Endothelial cell of umbilical vein (primary cell): ENCODE measurements around the gene TXK. TPM values are rescaled to one million over a fixed set of nuclear protein-coding genes. Genes with fewer than 3 reads are reported as not detected.

ENCODE experiments used
- BruUV-seq: library from RNA; stranded (reverse); fragments of 400-500 nt; replicated peaks from 2 replicates; lab custom pipeline; 2021; lab: Mats Ljungman, UMichigan
- CTCF ChIA-PET: fragments of 300-600, 350-600 bp; sonication (Branson Sonifier 250); formaldehyde crosslinking; loops from one replicate; lab custom pipeline; 2021; ENCODE audit warnings: antibody characterized with exemption, inconsistent platforms; lab: Charles Lee
- POLR2A ChIA-PET: fragments of 300-600, 350-600 bp; sonication (Branson Sonifier 250); formaldehyde crosslinking; loops from one replicate; lab custom pipeline; 2021; ENCODE audit warnings: antibody characterized with exemption, inconsistent platforms; lab: Charles Lee
- DNase-seq: peaks from one replicate; pipeline ENCODE4 v3.0.0-alpha.2; 2011; ENCODE audit warnings: low read depth, low spot score
- FAIRE-seq: peaks from 2 replicates; lab custom pipeline; 2011; peaks lifted over from hg19 to GRCh38; lab: Jason Lieb, UNC
- H2AFZ ChIP-seq: 2 replicates; pipeline ENCODE4 v1.6.0; 2012; ENCODE audit warnings: low read depth, low read length, control low read depth, inconsistent platforms
- H3K27ac ChIP-seq: 2 replicates; pipeline ENCODE4 v1.5.1; 2011; ENCODE audit warnings: low read depth, mild to moderate bottlenecking, control low read depth, low read length, moderate library complexity; ENCODE audit not compliant: insufficient read depth
- H3K27me3 ChIP-seq, 2 experiments: 2 replicates each; pipeline versions ENCODE4 v1.6.0 to v1.6.1; 2011; ENCODE audit warnings: low read length in 2 of 2, mixed read lengths in 1 of 2; ENCODE audit not compliant: control insufficient read depth in 2 of 2, insufficient read depth in 2 of 2
- H3K36me3 ChIP-seq, 2 experiments: 2 replicates in 1 of 2; 3 replicates in 1 of 2; pipeline ENCODE4 v1.5.1; 2011; ENCODE audit warnings: low read length in 2 of 2, mild to moderate bottlenecking in 1 of 2, moderate library complexity in 1 of 2; ENCODE audit not compliant: control insufficient read depth in 2 of 2, insufficient read depth in 2 of 2; ENCODE audit errors: extremely low read depth in 1 of 2
- H3K4me1 ChIP-seq: 3 replicates; pipeline ENCODE4 v1.5.1; 2011; ENCODE audit warnings: mild to moderate bottlenecking, low read length; ENCODE audit not compliant: control insufficient read depth, insufficient read depth; ENCODE audit errors: extremely low read depth
- H3K4me2 ChIP-seq: 2 replicates; pipeline ENCODE4 v1.6.1; 2011; ENCODE audit warnings: low read length, control low read depth, mixed read lengths; ENCODE audit not compliant: insufficient read depth
- H3K4me3 ChIP-seq, 3 experiments: fragments of 200-600 bp in 1 of 3; sonication (generic), shearing (Covaris generic) in 1 of 3; replicated peaks in 1 of 3; 2 replicates each; pipeline ENCODE4 v1.5.1; 2011 to 2016; ENCODE audit warnings: control low read depth in 3 of 3, low read length in 3 of 3, mild to moderate bottlenecking in 2 of 3, inconsistent platforms in 1 of 3, low read depth in 1 of 3, moderate library complexity in 1 of 3; ENCODE audit not compliant: insufficient read depth in 1 of 3
- H3K79me2 ChIP-seq: 2 replicates; pipeline ENCODE4 v1.6.0; 2012; ENCODE audit warnings: low read length, inconsistent platforms; ENCODE audit not compliant: control insufficient read depth, insufficient read depth
- H3K9ac ChIP-seq: replicated peaks from 2 replicates; pipeline ENCODE3; 2011; ENCODE audit warnings: low read length, control low read depth; ENCODE audit not compliant: insufficient read depth; ENCODE audit errors: extremely low read depth
- H3K9me1 ChIP-seq: replicated peaks from 3 replicates; pipeline ENCODE4 v1.6.0; 2011; ENCODE audit warnings: mild to moderate bottlenecking, low read length; ENCODE audit not compliant: control insufficient read depth, insufficient read depth; ENCODE audit errors: extremely low read depth
- H3K9me3 ChIP-seq: replicated peaks from 2 replicates; pipeline ENCODE4 v1.5.1; 2012; ENCODE audit warnings: low read length, inconsistent platforms; ENCODE audit not compliant: control insufficient read depth, insufficient read depth
- H4K20me1 ChIP-seq: replicated peaks from 2 replicates; pipeline ENCODE3; 2011; ENCODE audit warnings: mild to moderate bottlenecking, low read length; ENCODE audit not compliant: control insufficient read depth, insufficient read depth; ENCODE audit errors: extremely low read depth
- EZH2 ChIP-seq: IDR thresholded peaks from 2 replicates; pipeline ENCODE4 v1.6.1; 2012; ENCODE audit warnings: borderline replicate concordance, low read depth, mild to moderate bottlenecking, moderate library complexity, low read length, inconsistent platforms; ENCODE audit not compliant: severe bottlenecking
- FOS ChIP-seq: IDR thresholded peaks from 2 replicates; pipeline ENCODE4 v1.6.1; 2011; ENCODE audit warnings: mild to moderate bottlenecking, low read length, moderate library complexity, borderline replicate concordance; ENCODE audit not compliant: insufficient read depth
- GATA2 ChIP-seq: IDR thresholded peaks from 2 replicates; pipeline ENCODE4 v1.7.0; 2011; ENCODE audit warnings: low read depth, mild to moderate bottlenecking, moderate library complexity, mixed read lengths, low read length; ENCODE audit not compliant: insufficient read length, insufficient read depth
- JUN ChIP-seq: IDR thresholded peaks from 2 replicates; pipeline ENCODE4 v1.6.1; 2011; ENCODE audit warnings: borderline replicate concordance, low read depth; ENCODE audit not compliant: insufficient read length, insufficient read depth
- MYC ChIP-seq: IDR thresholded peaks from one replicate; pipeline ENCODE4 v1.6.1; 2011; ENCODE audit warnings: mild to moderate bottlenecking, low read depth, low read length
- POLR2A ChIP-seq: IDR thresholded peaks from 2 replicates; pipeline ENCODE4 v1.6.1; 2012; ENCODE audit warnings: low read depth, mild to moderate bottlenecking, control low read depth, low read length
- POLR2AphosphoS5 ChIP-seq: IDR thresholded peaks from 2 replicates; pipeline ENCODE4 v1.6.1; 2012; ENCODE audit warnings: low read depth, mild to moderate bottlenecking, control low read depth, low read length, moderate library complexity; ENCODE audit not compliant: insufficient read depth
- dilution Hi-C: fragments of 300-500 bp; cut with MboI; formaldehyde crosslinking; loops from one replicate; pipeline ENCODE4 v1.15.0; 2019; ENCODE audit warnings: low sequenced_read_pairs; ENCODE audit not compliant: extremely low pct_ligation_motif_present
- intact Hi-C: fragments of 100-400 bp; cut with micrococcal nuclease; formaldehyde crosslinking; loops from one replicate; pipeline ENCODE4 v1.10.0; 2022
- polyA plus RNA-seq, 4 experiments: library from polyadenylated mRNA; depleted of rRNA in 3 of 4; stranded (reverse) in 3 of 4; unstranded in 1 of 4; fragments of >200 nt; gene quantifications; 2 replicates each; pipeline versions ENCODE4 v1.2.1 to v1.2.3, GENCODE V29; 2011 to 2012; ENCODE audit warnings: missing spikeins in 1 of 4
- total RNA-seq: library from RNA; stranded (reverse); gene quantifications from 2 replicates; pipeline ENCODE4 v1.2.3, GENCODE V29; 2021
- TF ChIP-seq, protein P1 (sequence below): IDR thresholded peaks from 2 replicates; pipeline ENCODE4 v1.6.1; 2011; ENCODE audit not compliant: insufficient read depth, insufficient read length
- TF ChIP-seq, protein P2 (sequence below), 2 donors: IDR thresholded peaks; 1 replicate in 1 of 2; 2 replicates in 1 of 2; pipeline ENCODE4 v1.5.1; 2011; ENCODE audit warnings: low read length in 2 of 2, mild to moderate bottlenecking in 2 of 2, moderate library complexity in 2 of 2, control low read depth in 1 of 2, inconsistent platforms in 1 of 2, low read depth in 1 of 2; ENCODE audit not compliant: insufficient read depth in 1 of 2; ENCODE audit errors: extremely low read depth in 1 of 2

Gene TXK
- total and polyA plus RNA-seq, 2 donors (not counting 3 experiments of a cell fraction or from before 2014, with no cell fraction given), result 0.26 to 0.97 TPM

DNA sequence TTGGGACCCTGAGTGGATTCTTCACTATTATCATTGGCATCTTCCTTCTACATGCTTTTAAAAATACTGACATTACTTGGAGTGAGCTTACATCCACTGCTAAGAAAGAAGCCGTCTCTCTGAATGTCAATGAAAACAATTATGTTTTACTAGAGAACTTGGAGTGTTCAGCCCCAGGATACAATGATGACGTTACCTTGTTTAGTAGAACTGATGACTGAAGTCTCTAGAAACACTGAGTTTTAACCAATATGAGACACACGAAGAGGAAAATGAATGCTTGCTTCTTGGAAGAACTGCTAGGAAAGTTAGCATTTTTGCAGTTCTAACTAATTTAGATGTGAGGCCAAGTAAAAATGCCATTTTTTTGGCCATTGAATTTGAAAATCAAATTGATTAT is 98.1 kb downstream of the TXK start:
- FAIRE-seq (no peak), DNase-seq (no peak)
- H3K27ac ChIP-seq, result no peak overlapping the region
- H3K4me1 ChIP-seq, result no peaks in the 10 kb centered on the region
- no peaks in the 10 kb centered on the region for H3K9me3 ChIP-seq
- H3K79me2 ChIP-seq, result no peaks in the 10 kb centered on the region
- intact Hi-C loops (no loop called here), dilution Hi-C loops (no loop called here)
- no peaks in the 10 kb centered on the region for H3K27me3 ChIP-seq
- ChIA-PET POLR2A (no interaction called here), CTCF (interaction anchor here (2.2 to 3.9 kb wide), 4 partner anchors 11 to 73 kb away, joined by 10 to 42 read pairs (median 15); no protein-coding TSS in a partner anchor)
- no TSS peak for BruUV-seq
- H3K4me3 ChIP-seq, result no peak overlapping the region
- no peaks in the 10 kb centered on the region for H3K9me1 ChIP-seq
- H3K9ac ChIP-seq, result no peak overlapping the region
- H4K20me1 ChIP-seq, result no peaks in the 10 kb centered on the region
- H2AFZ ChIP-seq, result no peak overlapping the region
- no peaks in the 10 kb centered on the region for H3K36me3 ChIP-seq
- no peak overlapping the region for H3K4me2 ChIP-seq
- TF ChIP-seq POLR2AphosphoS5 (no peak), GATA2 (no peak), POLR2A (no peak), EZH2 (no peak), JUN (no peak), FOS (no peak), MYC (no peak)
- TF ChIP-seq, protein P1, sequence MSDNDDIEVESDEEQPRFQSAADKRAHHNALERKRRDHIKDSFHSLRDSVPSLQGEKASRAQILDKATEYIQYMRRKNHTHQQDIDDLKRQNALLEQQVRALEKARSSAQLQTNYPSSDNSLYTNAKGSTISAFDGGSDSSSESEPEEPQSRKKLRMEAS, result no peak
- TF ChIP-seq, protein P2, sequence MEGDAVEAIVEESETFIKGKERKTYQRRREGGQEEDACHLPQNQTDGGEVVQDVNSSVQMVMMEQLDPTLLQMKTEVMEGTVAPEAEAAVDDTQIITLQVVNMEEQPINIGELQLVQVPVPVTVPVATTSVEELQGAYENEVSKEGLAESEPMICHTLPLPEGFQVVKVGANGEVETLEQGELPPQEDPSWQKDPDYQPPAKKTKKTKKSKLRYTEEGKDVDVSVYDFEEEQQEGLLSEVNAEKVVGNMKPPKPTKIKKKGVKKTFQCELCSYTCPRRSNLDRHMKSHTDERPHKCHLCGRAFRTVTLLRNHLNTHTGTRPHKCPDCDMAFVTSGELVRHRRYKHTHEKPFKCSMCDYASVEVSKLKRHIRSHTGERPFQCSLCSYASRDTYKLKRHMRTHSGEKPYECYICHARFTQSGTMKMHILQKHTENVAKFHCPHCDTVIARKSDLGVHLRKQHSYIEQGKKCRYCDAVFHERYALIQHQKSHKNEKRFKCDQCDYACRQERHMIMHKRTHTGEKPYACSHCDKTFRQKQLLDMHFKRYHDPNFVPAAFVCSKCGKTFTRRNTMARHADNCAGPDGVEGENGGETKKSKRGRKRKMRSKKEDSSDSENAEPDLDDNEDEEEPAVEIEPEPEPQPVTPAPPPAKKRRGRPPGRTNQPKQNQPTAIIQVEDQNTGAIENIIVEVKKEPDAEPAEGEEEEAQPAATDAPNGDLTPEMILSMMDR (IDR thresholded peaks at IDR 0.05; ENCODE audit: extremely low read depth in 1 of 2, insufficient read depth in 1 of 2, low read depth in 1 of 2, low read length in 2 of 2), result no peak
